Measurements from ENCODE around the gene ACVR1B.

ACVR1B gene

DNA sequence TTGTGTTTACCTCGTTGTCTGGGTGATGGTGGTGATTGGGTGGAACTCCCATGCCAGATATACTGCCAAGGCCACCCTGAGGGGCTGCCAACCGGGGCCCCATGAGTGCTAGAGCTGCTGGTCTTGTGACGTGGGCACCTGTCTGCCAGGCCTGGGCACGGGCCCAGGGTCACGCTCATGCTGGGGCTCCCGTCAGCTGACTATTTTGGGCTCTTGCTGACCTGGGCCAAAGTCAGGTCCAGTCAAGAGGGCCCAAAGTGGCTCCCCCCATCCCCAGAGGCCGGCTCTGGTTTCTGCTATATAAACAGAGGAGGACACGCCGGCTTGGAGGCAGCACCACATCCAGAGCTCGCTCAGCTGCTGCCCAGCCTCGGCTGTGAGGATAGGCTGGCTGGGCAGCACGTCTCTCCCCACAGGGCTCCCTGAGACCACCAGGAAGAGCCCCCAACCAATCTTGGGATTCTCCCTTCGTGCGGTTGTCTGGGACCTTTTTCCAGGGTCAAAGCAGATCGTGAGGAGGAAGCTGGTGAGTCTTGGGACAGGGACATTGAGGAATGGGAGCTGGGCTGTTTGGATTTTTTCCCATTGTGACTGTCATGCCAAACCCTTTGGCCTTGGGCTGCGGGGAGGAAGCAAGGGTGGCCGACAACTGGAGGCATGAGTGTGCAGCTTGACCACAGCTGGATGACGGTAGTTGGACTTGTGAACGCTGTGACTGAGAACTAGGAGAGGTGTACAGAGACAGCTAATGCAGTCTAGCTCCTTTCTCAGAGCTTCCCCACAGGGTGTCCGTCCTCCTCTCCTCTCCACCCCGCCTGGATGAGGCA lies 92.1 kb downstream of the ACVR1B start:
- DNase-seq (ENCODE audit: low spot score): no peak

GRCh38 chr12:52044292-52044983 lies 92.9 kb downstream of the ACVR1B start:
- DNase-seq (ENCODE audit: low spot score): peak; percentile 70

DNA sequence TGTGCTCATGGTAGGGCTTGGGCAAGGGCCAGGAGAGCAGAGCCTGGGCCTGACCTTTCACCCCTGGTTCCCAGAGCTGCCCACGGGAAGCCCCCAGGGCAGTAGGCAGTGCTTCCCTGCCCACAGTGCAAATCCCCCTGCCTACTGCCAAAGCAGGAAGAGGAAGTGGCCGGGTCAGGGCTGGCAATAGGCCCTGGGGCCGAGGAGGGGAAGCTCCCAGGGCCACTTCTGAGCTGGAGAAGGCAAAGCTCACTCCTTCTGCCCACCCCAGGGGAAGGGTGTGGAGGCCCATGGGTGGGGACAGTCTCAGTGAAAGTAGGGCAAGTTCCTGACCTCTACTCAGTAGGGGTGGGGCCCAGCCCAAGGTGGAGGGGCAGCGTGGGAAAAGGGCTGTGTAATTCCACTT lies 94.3 kb downstream of the ACVR1B start:
- no peak for DNase-seq (ENCODE audit: low spot score)

Data from pons (tissue), 1 donor.